NCI-H2107 treated with DMSO at 0.1 percent for 48 hours (cell line): ENCODE data around the gene M1AP.

Source experiments
- DNase-seq: peaks from one replicate; lab custom pipeline; 2025; ENCODE audit not compliant: unreplicated experiment; lab: John Stamatoyannopoulos, UW

The M1AP gene

GRCh38 chr2:74599676-74600075, 48.5 kb downstream of the M1AP start:
- no peak for DNase-seq

GRCh38 chr2:74597410-74597809, 50.7 kb downstream of the M1AP start:
- DNase-seq = peak; percentile 84

GRCh38 chr2:74596584-74596983, 51.5 kb downstream of the M1AP start:
- DNase-seq = no peak

- DNase-seq = no peak
Measured at GRCh38 chr2:74593826-74594772, 54.0 kb downstream of the M1AP start.

- DNase-seq = no peak
Measured at GRCh38 chr2:74588664-74589063, 59.5 kb downstream of the M1AP start.

- peak; percentile 61 for DNase-seq
Measured at GRCh38 chr2:74587664-74588277, 60.4 kb downstream of the M1AP start.

GRCh38 chr2:74585406-74586185, 62.5 kb downstream of the M1AP start:
- DNase-seq = peak; percentile 4

GRCh38 chr2:74584088-74584645, 64.0 kb downstream of the M1AP start:
- DNase-seq = no peak

GRCh38 chr2:74583504-74583903, 64.6 kb downstream of the M1AP start:
- no peak for DNase-seq

GRCh38 chr2:74582184-74582583, 65.9 kb downstream of the M1AP start:
- DNase-seq = no peak

GRCh38 chr2:74581463-74581862, 66.7 kb downstream of the M1AP start:
- DNase-seq = no peak

GRCh38 chr2:74578408-74578807, 69.7 kb downstream of the M1AP start:
- DNase-seq = no peak

GRCh38 chr2:74577448-74577847, 70.7 kb downstream of the M1AP start:
- no peak for DNase-seq

GRCh38 chr2:74576863-74577229, 71.3 kb downstream of the M1AP start:
- no peak for DNase-seq

GRCh38 chr2:74576211-74576862, 71.8 kb downstream of the M1AP start:
- peak; percentile 53 for DNase-seq

GRCh38 chr2:74575320-74575719, 72.8 kb downstream of the M1AP start:
- no peak for DNase-seq

- DNase-seq = no peak
Measured at GRCh38 chr2:74573747-74574562, 74.2 kb downstream of the M1AP start.

GRCh38 chr2:74572178-74572925, 75.8 kb downstream of the M1AP start:
- DNase-seq = no peak

GRCh38 chr2:74571058-74571457, 77.1 kb downstream of the M1AP start:
- DNase-seq = no peak
